Keratinocyte (primary cell): ENCODE results near the gene TBC1D4.

Experiments used
- EZH2 ChIP-seq: IDR thresholded peaks from one replicate; pipeline ENCODE4 v1.6.1; 2012; ENCODE audit warnings: inconsistent platforms, mild to moderate bottlenecking, low read length, moderate library complexity
- TF ChIP-seq, protein P1 (sequence below), 3 experiments: IDR thresholded peaks in 1 of 3; conservative IDR thresholded peaks in 1 of 3; optimal IDR thresholded peaks in 1 of 3; 2 replicates in 2 of 3; 3 replicates in 1 of 3; pipeline versions ENCODE3 to v1.5.1; 2011; ENCODE audit warnings: low read length in 3 of 3, mild to moderate bottlenecking in 3 of 3, moderate library complexity in 2 of 3, control low read depth in 1 of 3, inconsistent platforms in 1 of 3; ENCODE audit not compliant: insufficient read depth in 2 of 3; ENCODE audit errors: extremely low read depth in 1 of 3

GRCh38 chr13:75395901-75396300, 86.1 kb downstream of the TBC1D4 start:
- TF ChIP-seq, protein P1, sequence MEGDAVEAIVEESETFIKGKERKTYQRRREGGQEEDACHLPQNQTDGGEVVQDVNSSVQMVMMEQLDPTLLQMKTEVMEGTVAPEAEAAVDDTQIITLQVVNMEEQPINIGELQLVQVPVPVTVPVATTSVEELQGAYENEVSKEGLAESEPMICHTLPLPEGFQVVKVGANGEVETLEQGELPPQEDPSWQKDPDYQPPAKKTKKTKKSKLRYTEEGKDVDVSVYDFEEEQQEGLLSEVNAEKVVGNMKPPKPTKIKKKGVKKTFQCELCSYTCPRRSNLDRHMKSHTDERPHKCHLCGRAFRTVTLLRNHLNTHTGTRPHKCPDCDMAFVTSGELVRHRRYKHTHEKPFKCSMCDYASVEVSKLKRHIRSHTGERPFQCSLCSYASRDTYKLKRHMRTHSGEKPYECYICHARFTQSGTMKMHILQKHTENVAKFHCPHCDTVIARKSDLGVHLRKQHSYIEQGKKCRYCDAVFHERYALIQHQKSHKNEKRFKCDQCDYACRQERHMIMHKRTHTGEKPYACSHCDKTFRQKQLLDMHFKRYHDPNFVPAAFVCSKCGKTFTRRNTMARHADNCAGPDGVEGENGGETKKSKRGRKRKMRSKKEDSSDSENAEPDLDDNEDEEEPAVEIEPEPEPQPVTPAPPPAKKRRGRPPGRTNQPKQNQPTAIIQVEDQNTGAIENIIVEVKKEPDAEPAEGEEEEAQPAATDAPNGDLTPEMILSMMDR (optimal IDR thresholded peaks at IDR 0.05 in 1 of 3, IDR thresholded peaks at IDR 0.05 in 1 of 3, conservative IDR thresholded peaks at IDR 0.05 in 1 of 3; ENCODE audit: extremely low read depth in 1 of 3, insufficient read depth in 2 of 3, low read length in 3 of 3), result no peak
- no peak for TF ChIP-seq EZH2
